HEK293 (cell line): ENCODE results near the gene GBGT1.

Experiments
- CTCF ChIP-seq: fragments of 450-650 bp; formaldehyde crosslinking; IDR thresholded peaks from 2 replicates; pipeline ENCODE4 v1.5.1; 2016; ENCODE audit warnings: missing biosample characterization, missing genetic modification characterization
- HOXC10 ChIP-seq: sonication (generic); formaldehyde crosslinking; IDR thresholded peaks from 2 replicates; pipeline ENCODE4 v1.8.1; 2023; ENCODE audit warnings: mild to moderate bottlenecking, missing genetic modification reagents
- YY1 ChIP-seq: fragments of 450-650 bp; formaldehyde crosslinking; IDR thresholded peaks from 2 replicates; pipeline ENCODE4 v1.5.1; 2018; ENCODE audit warnings: missing biosample characterization, missing genetic modification characterization
- ZBTB10 ChIP-seq: fragments of 450-650 bp; formaldehyde crosslinking; IDR thresholded peaks from 2 replicates; pipeline ENCODE4 v1.5.1; 2016; ENCODE audit warnings: missing biosample characterization, missing genetic modification characterization
- ZBTB26 ChIP-seq: fragments of 450-650 bp; formaldehyde crosslinking; optimal IDR thresholded peaks from 2 replicates; pipeline ENCODE3; 2016; ENCODE audit warnings: missing biosample characterization, mild to moderate bottlenecking, missing genetic modification characterization
- ZNF138 ChIP-seq: fragments of 450-650 bp; formaldehyde crosslinking; IDR thresholded peaks from 2 replicates; pipeline ENCODE4 v1.5.1; 2016; ENCODE audit warnings: missing biosample characterization, missing genetic modification characterization, borderline replicate concordance
- ZNF223 ChIP-seq: fragments of 450-650 bp; formaldehyde crosslinking; IDR thresholded peaks from 2 replicates; pipeline ENCODE4 v1.5.1; 2016; ENCODE audit warnings: missing biosample characterization, missing genetic modification characterization
- ZNF560 ChIP-seq: fragments of 450-650 bp; formaldehyde crosslinking; IDR thresholded peaks from 2 replicates; pipeline ENCODE4 v1.5.1; 2017; ENCODE audit warnings: missing biosample characterization, missing genetic modification characterization, borderline replicate concordance
- ZNF76 ChIP-seq: fragments of 450-650 bp; formaldehyde crosslinking; IDR thresholded peaks from 2 replicates; pipeline ENCODE4; 2016; ENCODE audit warnings: low read depth, missing biosample characterization, missing genetic modification characterization, borderline replicate concordance
- ZNF830 ChIP-seq: fragments of 450-650 bp; IDR thresholded peaks from 2 replicates; pipeline ENCODE4 v1.5.0; 2018; ENCODE audit warnings: missing biosample characterization, missing genetic modification characterization, low read depth, mild to moderate bottlenecking, moderate library complexity
- TF ChIP-seq, protein P1 (sequence below): fragments of 450-650 bp; formaldehyde crosslinking; IDR thresholded peaks from 2 replicates; pipeline ENCODE4; 2016; ENCODE audit warnings: missing biosample characterization, missing genetic modification characterization

GRCh38 chr9:133108794-133109641 lies 54.7 kb downstream of the GBGT1 start:
- TF ChIP-seq CTCF (tag by site-specific recombination) (no peak), ZNF223 (no peak), HOXC10 (CRISPR knock-in tag) (no peak), ZNF138 (tag by site-specific recombination) (no peak), ZBTB26 (tag by site-specific recombination) (no peak), ZNF830 (tag by site-specific recombination) (no peak), YY1 (no peak), ZNF560 (tag by site-specific recombination) (no peak), ZBTB10 (tag by site-specific recombination) (no peak), ZNF76 (no peak)
- TF ChIP-seq, protein P1, sequence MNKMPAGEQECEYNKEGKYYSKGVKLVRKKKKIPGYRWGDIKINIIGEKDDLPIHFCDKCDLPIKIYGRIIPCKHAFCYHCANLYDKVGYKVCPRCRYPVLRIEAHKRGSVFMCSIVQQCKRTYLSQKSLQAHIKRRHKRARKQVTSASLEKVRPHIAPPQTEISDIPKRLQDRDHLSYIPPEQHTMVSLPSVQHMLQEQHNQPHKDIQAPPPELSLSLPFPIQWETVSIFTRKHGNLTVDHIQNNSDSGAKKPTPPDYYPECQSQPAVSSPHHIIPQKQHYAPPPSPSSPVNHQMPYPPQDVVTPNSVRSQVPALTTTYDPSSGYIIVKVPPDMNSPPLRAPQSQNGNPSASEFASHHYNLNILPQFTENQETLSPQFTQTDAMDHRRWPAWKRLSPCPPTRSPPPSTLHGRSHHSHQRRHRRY (tag by site-specific recombination): no peak
